ENCODE results near the gene SLC2A13.

Gene SLC2A13

GRCh38 chr12:39990122-39991101 is 115.5 kb downstream of the SLC2A13 start:
- no peak for DNase-seq

GRCh38 chr12:39989501-39989900 is 116.4 kb downstream of the SLC2A13 start:
- DNase-seq, result no peak

GRCh38 chr12:39988574-39988973 is 117.3 kb downstream of the SLC2A13 start:
- DNase-seq, result no peak

GRCh38 chr12:39986674-39987073 is 119.2 kb downstream of the SLC2A13 start:
- DNase-seq, result no peak

GRCh38 chr12:39984670-39985069 is 121.2 kb downstream of the SLC2A13 start:
- DNase-seq, result no peak

GRCh38 chr12:39975374-39975918 is 130.4 kb downstream of the SLC2A13 start:
- no peak for DNase-seq

GRCh38 chr12:39972119-39972518 is 133.8 kb downstream of the SLC2A13 start:
- no peak for DNase-seq

- no peak for DNase-seq
Measured at GRCh38 chr12:39971348-39971747, 134.5 kb downstream of the SLC2A13 start.

GRCh38 chr12:39966721-39967120 is 139.2 kb downstream of the SLC2A13 start:
- no peak for DNase-seq

GRCh38 chr12:39966256-39966655 is 139.6 kb downstream of the SLC2A13 start:
- no peak for DNase-seq

- no peak for DNase-seq
Measured at GRCh38 chr12:39959467-39959866, 146.4 kb downstream of the SLC2A13 start.

- DNase-seq, result no peak
Measured at GRCh38 chr12:39959031-39959430, 146.8 kb downstream of the SLC2A13 start.

GRCh38 chr12:39958377-39958776 is 147.5 kb downstream of the SLC2A13 start:
- no peak for DNase-seq

- DNase-seq, result no peak
Measured at GRCh38 chr12:39956725-39957124, 149.2 kb downstream of the SLC2A13 start.

- DNase-seq, result no peak
Measured at GRCh38 chr12:39946361-39947280, 159.3 kb downstream of the SLC2A13 start.

GRCh38 chr12:39937119-39937518 is 168.8 kb downstream of the SLC2A13 start:
- DNase-seq, result no peak

- DNase-seq, result no peak
Measured at GRCh38 chr12:39935839-39936238, 170.0 kb downstream of the SLC2A13 start.

GRCh38 chr12:39935275-39935674 is 170.6 kb downstream of the SLC2A13 start:
- DNase-seq, result no peak

- no peak for DNase-seq
Measured at GRCh38 chr12:39931857-39932256, 174.0 kb downstream of the SLC2A13 start.

GRCh38 chr12:39931231-39931630 is 174.7 kb downstream of the SLC2A13 start:
- DNase-seq, result no peak

- DNase-seq, result no peak
Measured at GRCh38 chr12:39930101-39930500, 175.8 kb downstream of the SLC2A13 start.

- no peak for DNase-seq
Measured at GRCh38 chr12:39928181-39928899, 177.5 kb downstream of the SLC2A13 start.

GRCh38 chr12:39923364-39923763 is 182.5 kb downstream of the SLC2A13 start:
- DNase-seq, result no peak

Measured in NCI-H1417 treated with DMSO at 0.1 percent for 48 hours (cell line).